Measurements from ENCODE around the gene TBX5.

DNA sequence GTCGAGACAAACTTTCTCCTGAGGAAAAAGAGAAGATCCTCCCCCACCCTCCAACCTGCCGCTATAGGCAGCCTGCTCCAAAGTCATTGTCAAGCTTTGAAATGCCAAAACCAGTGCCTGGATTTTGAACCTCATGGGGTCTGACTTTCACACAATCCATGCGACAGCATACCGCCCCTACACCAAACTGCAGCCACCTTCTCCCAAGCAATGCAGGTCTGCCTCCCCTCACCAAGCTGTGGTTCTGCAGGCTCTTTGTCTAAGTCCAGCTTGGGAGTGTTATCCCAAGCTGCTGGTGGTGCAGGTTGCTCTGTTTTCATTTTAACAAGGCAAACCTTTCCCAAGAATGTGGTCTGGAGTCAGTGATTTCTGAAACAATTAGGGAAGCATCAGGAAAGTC lies 12.4 kb downstream of the TBX5 start:
- TF ChIP-seq TAF1 (IDR thresholded peaks at IDR 0.05; ENCODE audit: borderline replicate concordance, insufficient read depth, low read length), result no peak
- TF ChIP-seq, protein P1, sequence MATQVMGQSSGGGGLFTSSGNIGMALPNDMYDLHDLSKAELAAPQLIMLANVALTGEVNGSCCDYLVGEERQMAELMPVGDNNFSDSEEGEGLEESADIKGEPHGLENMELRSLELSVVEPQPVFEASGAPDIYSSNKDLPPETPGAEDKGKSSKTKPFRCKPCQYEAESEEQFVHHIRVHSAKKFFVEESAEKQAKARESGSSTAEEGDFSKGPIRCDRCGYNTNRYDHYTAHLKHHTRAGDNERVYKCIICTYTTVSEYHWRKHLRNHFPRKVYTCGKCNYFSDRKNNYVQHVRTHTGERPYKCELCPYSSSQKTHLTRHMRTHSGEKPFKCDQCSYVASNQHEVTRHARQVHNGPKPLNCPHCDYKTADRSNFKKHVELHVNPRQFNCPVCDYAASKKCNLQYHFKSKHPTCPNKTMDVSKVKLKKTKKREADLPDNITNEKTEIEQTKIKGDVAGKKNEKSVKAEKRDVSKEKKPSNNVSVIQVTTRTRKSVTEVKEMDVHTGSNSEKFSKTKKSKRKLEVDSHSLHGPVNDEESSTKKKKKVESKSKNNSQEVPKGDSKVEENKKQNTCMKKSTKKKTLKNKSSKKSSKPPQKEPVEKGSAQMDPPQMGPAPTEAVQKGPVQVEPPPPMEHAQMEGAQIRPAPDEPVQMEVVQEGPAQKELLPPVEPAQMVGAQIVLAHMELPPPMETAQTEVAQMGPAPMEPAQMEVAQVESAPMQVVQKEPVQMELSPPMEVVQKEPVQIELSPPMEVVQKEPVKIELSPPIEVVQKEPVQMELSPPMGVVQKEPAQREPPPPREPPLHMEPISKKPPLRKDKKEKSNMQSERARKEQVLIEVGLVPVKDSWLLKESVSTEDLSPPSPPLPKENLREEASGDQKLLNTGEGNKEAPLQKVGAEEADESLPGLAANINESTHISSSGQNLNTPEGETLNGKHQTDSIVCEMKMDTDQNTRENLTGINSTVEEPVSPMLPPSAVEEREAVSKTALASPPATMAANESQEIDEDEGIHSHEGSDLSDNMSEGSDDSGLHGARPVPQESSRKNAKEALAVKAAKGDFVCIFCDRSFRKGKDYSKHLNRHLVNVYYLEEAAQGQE (IDR thresholded peaks at IDR 0.05; ENCODE audit: insufficient read depth in 1 of 2, low read depth in 2 of 2, low read length in 2 of 2), result no peak

Measured in PFSK-1 (cell line).